ENCODE results near the gene GTF3C6.
A peak's percentile ranks its signal among the peaks of the same experiment; 100 is the strongest.
"Not testable (repeated sequence)": the region's sequence is repeated elsewhere in the genome, so short reads cannot be mapped to it uniquely, and the experiment has no call there.

The GTF3C6 gene

DNA sequence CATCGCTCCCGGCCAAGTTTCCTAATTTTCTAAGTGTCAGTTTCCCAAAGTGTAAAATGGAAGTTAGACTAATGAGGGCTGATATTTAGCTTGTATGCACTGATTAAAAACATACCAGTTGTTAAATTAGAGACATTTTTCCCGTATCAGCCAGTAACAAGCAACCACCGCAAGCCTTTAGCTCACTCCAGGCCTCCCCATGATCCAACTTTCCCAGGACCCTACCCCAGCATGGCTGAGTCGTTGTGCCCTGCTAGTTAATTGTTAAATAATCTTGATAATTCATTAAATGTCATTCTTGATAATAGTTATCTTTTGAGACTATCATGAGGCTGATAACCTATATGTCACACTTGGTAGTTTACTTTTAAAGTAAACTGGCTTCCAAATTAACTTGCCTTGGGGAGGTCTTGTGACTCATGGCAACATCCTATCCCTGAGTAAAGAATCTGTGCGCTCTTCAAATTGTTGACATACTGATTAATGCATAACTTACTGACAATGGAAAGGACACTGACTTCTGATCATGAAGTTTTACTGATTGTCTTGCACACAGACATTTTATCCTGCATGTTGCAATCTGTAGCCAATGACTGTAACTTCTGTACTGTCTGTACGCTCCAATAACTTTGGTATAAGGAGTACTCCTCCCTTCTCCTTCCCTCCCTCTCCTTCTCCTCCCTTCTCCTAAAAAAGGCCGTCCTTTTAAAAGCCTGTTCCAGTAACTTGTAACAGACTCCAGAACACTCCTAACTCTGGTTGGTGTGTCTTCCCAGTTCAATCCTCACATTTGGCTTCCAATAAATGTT is 6.3 kb upstream of the GTF3C6 start:
- H2AFZ ChIP-seq (ENCODE audit: low read length), result no peak overlapping the region
- H3K79me2 ChIP-seq (ENCODE audit: insufficient read depth, low read length), result peaks cover 11% of the 10 kb centered on the region; the same call in 1 of the 2 replicates
- H3K4me3 ChIP-seq (ENCODE audit: low read length, poor library complexity, severe bottlenecking), result no peak overlapping the region
- H3K4me1 ChIP-seq (ENCODE audit: insufficient read depth, low read length, poor library complexity, severe bottlenecking), result peaks cover 29% of the 10 kb centered on the region
- H4K20me1 ChIP-seq (ENCODE audit: insufficient read depth, low read length, poor library complexity, severe bottlenecking), result no peaks in the 10 kb centered on the region
- no peak overlapping the region for H3K9ac ChIP-seq (ENCODE audit: low read depth, low read length, poor library complexity, severe bottlenecking)
- H3K27me3 ChIP-seq (ENCODE audit: insufficient read depth, low read length, poor library complexity, severe bottlenecking), result no peaks in the 10 kb centered on the region
- no peak for TF ChIP-seq EZH2phosphoT487 (IDR thresholded peaks at IDR 0.05; ENCODE audit: borderline replicate concordance)
- TF ChIP-seq, protein P1, sequence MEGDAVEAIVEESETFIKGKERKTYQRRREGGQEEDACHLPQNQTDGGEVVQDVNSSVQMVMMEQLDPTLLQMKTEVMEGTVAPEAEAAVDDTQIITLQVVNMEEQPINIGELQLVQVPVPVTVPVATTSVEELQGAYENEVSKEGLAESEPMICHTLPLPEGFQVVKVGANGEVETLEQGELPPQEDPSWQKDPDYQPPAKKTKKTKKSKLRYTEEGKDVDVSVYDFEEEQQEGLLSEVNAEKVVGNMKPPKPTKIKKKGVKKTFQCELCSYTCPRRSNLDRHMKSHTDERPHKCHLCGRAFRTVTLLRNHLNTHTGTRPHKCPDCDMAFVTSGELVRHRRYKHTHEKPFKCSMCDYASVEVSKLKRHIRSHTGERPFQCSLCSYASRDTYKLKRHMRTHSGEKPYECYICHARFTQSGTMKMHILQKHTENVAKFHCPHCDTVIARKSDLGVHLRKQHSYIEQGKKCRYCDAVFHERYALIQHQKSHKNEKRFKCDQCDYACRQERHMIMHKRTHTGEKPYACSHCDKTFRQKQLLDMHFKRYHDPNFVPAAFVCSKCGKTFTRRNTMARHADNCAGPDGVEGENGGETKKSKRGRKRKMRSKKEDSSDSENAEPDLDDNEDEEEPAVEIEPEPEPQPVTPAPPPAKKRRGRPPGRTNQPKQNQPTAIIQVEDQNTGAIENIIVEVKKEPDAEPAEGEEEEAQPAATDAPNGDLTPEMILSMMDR (conservative IDR thresholded peaks at IDR 0.05; ENCODE audit: low read length), result no peak
- H3F3A ChIP-seq (ENCODE audit: low read depth), result no peaks in the 10 kb centered on the region
- no peaks in the 10 kb centered on the region for H3K9me3 ChIP-seq (ENCODE audit: insufficient read depth, low read depth, low read length)
- no peaks in the 10 kb centered on the region for H3K9me2 ChIP-seq (replicated peaks; ENCODE audit: low read depth, low read length)
- H3K36me3 ChIP-seq (ENCODE audit: insufficient read depth, low read length), result no peaks in the 10 kb centered on the region
- H3K4me2 ChIP-seq (ENCODE audit: low read depth, low read length, poor library complexity, severe bottlenecking), result no peak overlapping the region

DNA sequence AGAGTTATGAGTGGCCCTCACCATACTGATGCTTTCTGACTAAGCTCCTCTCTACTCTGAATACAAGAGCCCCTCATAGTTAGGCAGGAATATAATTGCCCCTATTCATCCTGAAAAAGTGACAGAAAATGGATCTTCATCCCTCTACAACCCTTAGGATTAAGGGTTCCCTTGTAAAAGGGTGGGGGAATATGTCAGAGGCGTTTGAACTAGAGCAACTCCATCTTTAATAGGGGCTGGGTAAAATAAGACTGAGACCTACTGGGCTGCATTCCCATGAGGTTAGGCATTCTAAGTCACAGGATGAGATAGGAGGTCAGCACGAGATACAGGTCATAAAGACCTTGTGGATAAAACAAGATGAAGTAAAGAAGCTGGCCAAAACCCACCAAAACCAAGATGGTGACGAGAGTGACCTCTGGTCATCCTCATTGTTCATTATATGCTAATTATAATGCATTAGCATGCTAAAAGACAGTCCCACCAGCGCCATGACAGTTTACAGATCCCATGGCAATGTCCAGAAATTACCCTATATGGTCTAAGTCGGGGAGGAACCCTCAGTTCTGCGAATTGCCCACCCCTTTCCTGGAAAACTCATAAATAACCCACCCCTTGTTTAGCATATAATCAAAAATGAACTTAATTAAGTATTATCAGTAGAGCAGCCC is 4.7 kb upstream of the GTF3C6 start:
- peak overlapping the region; percentile 61 for H2AFZ ChIP-seq (ENCODE audit: low read length)
- TF ChIP-seq, protein P1 (conservative IDR thresholded peaks at IDR 0.05; ENCODE audit: low read length), result no peak
- no peak for TF ChIP-seq EZH2phosphoT487 (IDR thresholded peaks at IDR 0.05; ENCODE audit: borderline replicate concordance)
- no peaks in the 10 kb centered on the region for H3K9me3 ChIP-seq (ENCODE audit: insufficient read depth, low read depth, low read length)
- no peaks in the 10 kb centered on the region for H3K27me3 ChIP-seq (ENCODE audit: insufficient read depth, low read length, poor library complexity, severe bottlenecking)
- no peaks in the 10 kb centered on the region for H3K36me3 ChIP-seq (ENCODE audit: insufficient read depth, low read length)
- H3F3A ChIP-seq (ENCODE audit: low read depth), result no peaks in the 10 kb centered on the region
- H3K9ac ChIP-seq (ENCODE audit: low read depth, low read length, poor library complexity, severe bottlenecking), result no peak overlapping the region
- H3K4me3 ChIP-seq (ENCODE audit: low read length, poor library complexity, severe bottlenecking), result no peak overlapping the region
- H3K9me2 ChIP-seq (replicated peaks; ENCODE audit: low read depth, low read length), result no peaks in the 10 kb centered on the region
- H4K20me1 ChIP-seq (ENCODE audit: insufficient read depth, low read length, poor library complexity, severe bottlenecking), result no peaks in the 10 kb centered on the region
- H3K79me2 ChIP-seq (ENCODE audit: insufficient read depth, low read length), result peaks cover 16% of the 10 kb centered on the region
- H3K4me1 ChIP-seq (ENCODE audit: insufficient read depth, low read length, poor library complexity, severe bottlenecking), result peaks cover 32% of the 10 kb centered on the region
- no peak overlapping the region for H3K4me2 ChIP-seq (ENCODE audit: low read depth, low read length, poor library complexity, severe bottlenecking)

DNA sequence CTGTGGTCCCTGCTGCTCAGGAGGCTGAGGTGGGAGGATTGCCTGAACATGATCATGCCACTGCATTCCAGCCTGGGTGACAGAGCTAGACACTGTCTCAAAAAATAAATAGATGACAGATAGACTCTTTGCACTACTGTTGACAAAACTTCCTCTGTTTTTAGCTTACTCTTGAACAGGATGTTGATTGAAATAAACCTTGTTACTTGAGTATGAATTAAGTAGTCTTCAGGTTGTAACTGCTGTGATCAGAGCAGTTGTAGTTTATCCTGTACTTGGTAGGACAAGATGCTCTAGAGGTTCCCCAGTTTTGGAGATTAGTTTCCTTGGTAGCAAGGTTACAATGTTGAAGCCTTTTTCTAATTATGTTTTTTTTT is 1.5 kb downstream of the GTF3C6 start:
- Histone ChIP-seq H2AFZ (ENCODE audit: low read length) (no peak overlapping the region), H3K4me2 (ENCODE audit: low read depth, low read length, poor library complexity, severe bottlenecking) (peak overlapping the region; percentile 85), H3K9me2 (replicated peaks; ENCODE audit: low read depth, low read length) (no peaks in the 10 kb centered on the region), H3K4me3 (ENCODE audit: low read length, poor library complexity, severe bottlenecking) (peak overlapping the region; percentile 94), H3F3A (ENCODE audit: low read depth) (no peaks in the 10 kb centered on the region), H3K36me3 (ENCODE audit: insufficient read depth, low read length) (peaks cover 30% of the 10 kb centered on the region), H4K20me1 (ENCODE audit: insufficient read depth, low read length, poor library complexity, severe bottlenecking) (no peaks in the 10 kb centered on the region), H3K9ac (ENCODE audit: low read depth, low read length, poor library complexity, severe bottlenecking) (peak overlapping the region; percentile 92), H3K4me1 (ENCODE audit: insufficient read depth, low read length, poor library complexity, severe bottlenecking) (peaks cover 23% of the 10 kb centered on the region), H3K9me3 (ENCODE audit: insufficient read depth, low read depth, low read length) (no peaks in the 10 kb centered on the region), H3K79me2 (ENCODE audit: insufficient read depth, low read length) (peaks cover 62% of the 10 kb centered on the region), H3K27me3 (ENCODE audit: insufficient read depth, low read length, poor library complexity, severe bottlenecking) (no peaks in the 10 kb centered on the region)
- TF ChIP-seq EZH2phosphoT487 (IDR thresholded peaks at IDR 0.05; ENCODE audit: borderline replicate concordance), result no peak
- TF ChIP-seq, protein P1 (conservative IDR thresholded peaks at IDR 0.05; ENCODE audit: low read length), result no peak

DNA sequence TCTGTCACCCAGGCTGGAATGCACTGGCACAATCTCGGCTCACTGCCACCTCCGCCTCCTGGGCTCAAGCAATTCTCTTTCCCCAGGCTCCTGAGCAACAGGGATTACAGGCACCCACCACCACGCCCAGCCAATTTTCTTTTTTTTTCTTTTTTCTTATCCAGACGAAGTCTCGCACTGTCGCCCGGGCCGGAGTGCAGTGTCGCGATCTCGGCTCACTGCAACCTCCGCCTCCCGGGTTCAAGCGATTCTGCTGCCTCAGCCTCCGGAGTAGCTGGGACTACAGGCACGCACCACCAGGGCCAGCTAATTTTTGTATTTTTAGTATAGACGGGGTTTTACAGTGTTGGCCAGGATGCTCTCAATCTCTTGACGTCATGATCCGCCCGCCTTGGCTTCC is 4.1 kb downstream of the GTF3C6 start:
- Histone ChIP-seq H3K36me3 (ENCODE audit: insufficient read depth, low read length) (peaks cover 49% of the 10 kb centered on the region), H3K4me1 (ENCODE audit: insufficient read depth, low read length, poor library complexity, severe bottlenecking) (peaks cover 23% of the 10 kb centered on the region), H3K79me2 (ENCODE audit: insufficient read depth, low read length) (peaks cover 58% of the 10 kb centered on the region)
- not testable (repeated sequence) for H2AFZ ChIP-seq (ENCODE audit: low read length); H3K9ac ChIP-seq (ENCODE audit: low read depth, low read length, poor library complexity, severe bottlenecking); H3F3A ChIP-seq (ENCODE audit: low read depth); H4K20me1 ChIP-seq (ENCODE audit: insufficient read depth, low read length, poor library complexity, severe bottlenecking); H3K4me2 ChIP-seq (ENCODE audit: low read depth, low read length, poor library complexity, severe bottlenecking); H3K9me3 ChIP-seq (ENCODE audit: insufficient read depth, low read depth, low read length); H3K9me2 ChIP-seq (replicated peaks; ENCODE audit: low read depth, low read length); H3K27me3 ChIP-seq (ENCODE audit: insufficient read depth, low read length, poor library complexity, severe bottlenecking); H3K4me3 ChIP-seq (ENCODE audit: low read length, poor library complexity, severe bottlenecking)
